Stimulated activated CD4-positive, alpha-beta T cell treated with anti-CD3 and anti-CD28 coated beads, TNF-alpha, amount 100 ng/mL, for 24 hours (primary cell): ENCODE measurements around the gene PPM1B.
"Not testable (repeated sequence)": the region's sequence is repeated elsewhere in the genome, so short reads cannot be mapped to it uniquely, and the experiment has no call there.

ENCODE experiments used
- DNase-seq, 3 experiments: peaks; one replicate each; pipeline ENCODE4 v3.0.0-alpha.2; 2020; ENCODE audit warnings: low read depth in 3 of 3

Gene PPM1B

DNA sequence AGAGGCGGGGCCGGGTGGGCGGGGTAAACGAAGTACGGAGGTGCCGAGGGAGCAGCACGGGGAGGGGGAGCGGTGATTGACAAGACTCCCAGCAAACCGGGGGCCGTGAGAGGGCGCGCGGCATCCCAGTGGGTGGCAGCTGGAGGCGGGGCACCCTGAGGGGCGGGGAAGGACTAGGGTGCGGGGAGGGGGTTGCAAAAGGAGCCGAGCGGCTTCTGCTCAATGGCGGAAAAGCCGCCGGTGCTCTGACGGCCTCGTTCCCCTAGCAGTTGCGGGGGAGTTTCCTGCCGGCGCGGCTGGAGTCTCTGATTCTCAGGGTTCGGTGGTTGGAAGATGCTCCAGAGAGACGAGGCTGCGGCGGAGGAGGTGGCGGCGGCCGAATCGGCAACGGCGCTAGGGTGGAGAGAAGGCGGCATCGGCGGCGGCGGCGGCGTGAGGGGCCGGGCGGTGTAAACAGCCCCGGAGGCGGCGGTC lies at the start of gene PPM1B:
Gene PPM1B, plus strand, starts transcription at position 195 of the 474 bp plus-strand sequence. CDS start 32,325 bp downstream, outside the sequence.
- peak in 2 of 3 experiments; percentile 99 for DNase-seq

DNA sequence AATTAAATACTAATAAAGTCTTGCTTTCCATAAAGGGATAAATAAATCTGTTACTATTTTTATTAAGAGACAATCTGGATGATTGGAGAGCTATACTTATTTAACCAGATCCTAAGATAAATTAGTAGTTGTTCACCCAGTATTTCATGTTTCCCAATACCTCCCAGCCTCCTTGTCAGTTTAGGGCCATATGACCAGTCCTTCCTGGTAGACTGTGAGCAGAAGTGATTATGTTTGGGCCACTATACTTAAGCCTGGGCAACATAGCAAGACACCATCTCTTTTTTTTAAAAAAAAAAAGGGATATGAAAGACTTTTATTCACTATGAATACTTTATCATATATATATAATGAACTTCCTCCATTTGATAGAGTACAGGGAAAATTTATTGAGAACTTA lies 48.8 kb upstream of the PPM1B start:
- DNase-seq, result no peak

DNA sequence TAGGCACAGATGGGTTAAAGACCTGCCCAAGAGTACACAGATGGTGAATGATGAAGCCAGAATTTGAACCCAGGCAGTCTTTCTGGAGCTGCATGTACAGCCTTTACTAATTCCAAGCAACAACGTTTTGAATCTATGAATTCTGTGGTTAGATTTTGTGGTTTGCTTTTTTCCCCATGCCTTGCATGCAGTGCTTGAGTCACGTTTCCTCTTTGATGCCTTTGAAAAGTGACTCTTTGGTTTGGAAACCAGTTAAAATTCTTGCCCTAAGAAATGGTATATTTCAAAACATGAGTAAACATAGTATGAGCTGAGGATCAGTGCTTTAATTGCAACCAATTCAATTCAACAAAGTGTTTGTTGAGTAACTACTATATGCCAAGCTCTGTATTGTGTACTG lies 48.2 kb upstream of the PPM1B start:
- peak; percentile 6 to 18 (median 12) for DNase-seq

DNA sequence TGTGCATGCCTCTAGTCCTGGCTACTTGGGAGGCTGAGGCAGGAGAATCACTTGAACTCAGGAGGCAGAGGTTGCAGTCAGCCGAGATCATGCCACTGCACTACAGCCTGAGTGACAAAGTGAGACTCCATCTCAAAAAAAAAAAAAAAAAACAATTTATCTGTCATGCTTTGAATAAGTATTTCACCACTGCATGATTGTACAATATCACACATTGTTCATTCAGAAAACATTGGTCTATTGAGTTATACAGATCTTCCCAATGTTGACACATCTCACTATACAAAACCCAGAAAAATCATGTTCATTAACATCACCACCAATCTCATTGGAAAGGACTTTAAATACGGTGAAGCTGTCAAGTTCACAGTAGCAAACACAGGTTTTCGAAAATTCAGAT lies 46.8 kb upstream of the PPM1B start:
- no peak for DNase-seq

DNA sequence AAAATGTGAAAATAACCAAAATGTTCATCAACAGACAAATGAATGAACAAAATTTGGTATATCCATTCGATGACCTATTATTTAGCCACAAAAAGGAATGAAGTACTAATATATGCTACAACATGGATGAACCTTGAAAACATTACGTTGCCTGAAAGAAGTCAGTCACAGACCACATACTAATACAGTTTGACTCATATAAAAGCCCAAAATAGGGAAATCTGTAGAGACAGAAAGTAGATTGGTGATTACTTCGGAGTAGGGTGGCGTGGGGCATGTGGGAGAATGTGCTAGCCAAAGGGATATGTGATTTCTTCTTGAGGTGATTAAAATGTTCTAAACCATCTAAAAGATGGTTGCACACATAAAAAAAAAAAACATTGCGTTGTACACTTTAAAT lies 44.2 kb upstream of the PPM1B start:
- no peak for DNase-seq

DNA sequence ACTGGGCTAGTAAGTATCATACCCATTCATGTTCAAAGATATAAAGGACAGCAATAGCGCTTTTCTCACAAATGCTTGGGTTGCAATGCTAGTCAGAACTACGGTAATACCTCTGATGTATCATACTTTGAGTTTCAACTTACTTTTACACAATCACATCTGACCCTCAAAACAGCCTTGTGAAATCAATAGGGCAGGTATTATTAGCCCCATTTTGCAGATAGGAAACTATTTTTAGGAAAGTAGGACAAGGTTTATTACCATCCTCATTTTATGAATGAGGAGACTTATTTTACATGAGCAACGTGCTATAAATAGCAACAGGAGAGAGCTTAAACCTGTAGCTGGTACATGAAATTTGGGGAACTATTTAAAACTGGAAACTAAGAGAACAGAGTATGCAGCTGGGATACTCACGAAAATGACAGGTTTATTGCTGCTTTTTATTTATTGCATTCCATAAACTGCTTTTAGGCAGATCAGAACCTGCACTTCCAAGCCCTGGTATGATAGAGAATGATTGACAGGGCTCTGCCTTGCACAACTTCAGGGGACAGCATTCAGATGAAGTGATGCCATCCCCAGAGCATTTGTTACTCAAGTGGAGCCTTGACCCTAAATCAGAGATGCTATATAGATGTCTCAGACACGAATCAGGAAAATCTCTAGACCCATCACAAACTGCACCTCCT lies 42.4 kb upstream of the PPM1B start:
- no peak for DNase-seq

DNA sequence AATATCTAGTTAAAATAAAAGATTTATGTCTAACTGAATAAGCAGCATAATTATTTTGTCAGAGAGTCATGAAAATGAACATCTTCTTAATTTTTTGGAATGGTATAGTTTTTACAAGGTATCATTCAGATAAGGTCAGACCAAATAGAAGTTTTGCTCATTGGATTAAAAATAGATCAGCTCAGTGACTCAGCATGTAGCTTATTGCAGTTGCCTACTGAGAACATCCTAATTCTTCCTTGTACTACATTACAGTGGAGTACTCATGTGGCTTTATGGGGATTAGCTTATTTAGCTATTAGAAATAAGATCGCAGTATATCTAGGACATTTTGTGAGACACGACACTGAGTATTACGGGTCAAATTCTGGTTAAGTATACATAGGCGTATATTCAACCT lies 38.2 kb upstream of the PPM1B start:
- no peak for DNase-seq

DNA sequence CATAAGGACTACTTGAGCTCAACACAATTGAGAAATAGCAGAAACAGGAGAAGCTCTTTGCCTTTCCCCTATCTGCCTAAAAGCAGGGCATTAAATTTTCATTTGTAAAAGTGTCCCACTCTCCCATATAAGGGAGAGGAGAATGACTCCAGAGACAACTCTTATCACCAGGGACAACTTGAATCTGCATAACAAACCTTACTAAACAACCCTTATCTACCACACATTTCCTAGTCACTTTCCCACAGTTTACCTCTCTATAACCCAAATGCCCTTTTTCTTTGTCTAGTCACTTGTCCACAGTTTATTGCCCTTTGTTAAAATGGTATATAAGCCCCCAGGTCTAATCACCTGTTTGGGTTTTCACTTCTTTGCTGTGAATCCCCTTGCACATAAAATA lies 37.5 kb upstream of the PPM1B start:
- DNase-seq, result no peak

DNA sequence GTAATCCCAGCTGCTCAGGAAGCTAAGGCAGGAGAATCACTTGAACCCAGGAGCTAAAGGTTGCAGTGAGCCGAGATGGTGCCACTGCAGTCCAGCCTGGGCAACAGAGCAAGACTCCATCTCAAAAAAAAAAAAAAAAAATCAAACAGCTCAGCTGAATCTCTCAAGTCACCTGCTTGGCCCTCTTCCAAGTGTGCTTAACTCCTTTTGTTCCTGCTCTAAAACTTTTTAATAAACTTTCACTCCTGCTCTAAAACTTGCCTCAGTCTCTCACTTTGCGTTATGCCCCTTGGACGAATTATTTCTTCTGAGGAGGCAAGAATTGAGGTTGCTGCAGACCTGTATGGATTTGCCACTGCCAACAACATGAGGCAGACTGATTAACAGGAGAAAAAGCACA lies 35.1 kb upstream of the PPM1B start:
- DNase-seq, result not testable (repeated sequence)

DNA sequence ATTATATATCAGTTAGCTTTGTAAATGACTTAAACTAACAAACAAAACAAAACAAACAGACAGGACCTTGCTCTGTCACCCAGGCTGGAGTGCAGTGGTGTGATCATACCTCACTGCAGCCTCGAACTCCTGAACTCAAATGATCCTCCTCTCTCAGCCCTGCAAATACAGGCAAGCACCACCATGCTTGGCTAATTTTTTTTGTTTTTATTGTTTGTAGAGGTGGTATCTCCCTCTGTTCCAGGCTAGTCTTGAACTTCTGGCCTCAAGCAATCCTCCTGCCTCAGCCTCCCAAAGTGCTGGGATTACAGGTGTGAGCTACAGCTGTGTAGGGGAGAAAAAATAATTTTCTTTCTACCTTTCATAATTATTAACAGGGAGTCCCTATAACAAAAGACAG lies 33.8 kb upstream of the PPM1B start:
- DNase-seq, result no peak

DNA sequence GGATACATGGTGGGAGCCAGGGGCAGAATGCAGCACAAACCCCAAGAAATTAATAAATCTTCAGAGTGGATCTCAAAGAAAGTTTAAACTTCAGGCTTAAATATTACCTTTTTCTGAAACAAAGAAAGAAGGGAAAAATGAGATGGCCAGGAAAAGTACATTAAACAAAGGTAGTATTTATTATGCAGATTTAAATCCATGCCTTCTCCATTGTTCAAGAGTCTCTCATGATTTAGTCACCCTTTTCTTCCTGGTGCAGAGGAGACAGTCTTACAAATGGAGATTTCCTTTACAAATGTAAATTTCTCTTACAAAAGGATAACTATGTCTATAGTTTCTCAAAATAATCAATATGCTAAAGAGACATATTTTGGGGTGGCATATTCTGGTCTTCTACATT lies 33.4 kb upstream of the PPM1B start:
- no peak for DNase-seq

DNA sequence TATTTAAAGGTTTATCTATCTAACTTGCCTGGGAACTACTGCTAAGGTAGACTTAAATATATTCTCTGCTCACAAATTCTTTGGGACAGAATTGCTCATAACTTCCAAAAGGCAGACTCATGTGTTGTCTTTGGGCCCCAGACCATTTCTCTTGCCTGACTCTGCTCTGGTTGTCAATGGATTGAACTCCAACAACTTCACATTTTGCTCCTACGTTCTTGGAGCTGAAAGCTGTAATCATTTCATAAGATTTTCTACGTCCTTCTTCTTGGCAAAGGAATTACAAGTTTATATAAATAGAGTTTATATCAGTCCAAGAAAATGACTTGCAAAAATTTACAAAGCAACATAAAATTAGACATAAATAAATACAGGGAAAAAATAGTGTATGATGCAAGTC lies 32.9 kb upstream of the PPM1B start:
- DNase-seq, result no peak

DNA sequence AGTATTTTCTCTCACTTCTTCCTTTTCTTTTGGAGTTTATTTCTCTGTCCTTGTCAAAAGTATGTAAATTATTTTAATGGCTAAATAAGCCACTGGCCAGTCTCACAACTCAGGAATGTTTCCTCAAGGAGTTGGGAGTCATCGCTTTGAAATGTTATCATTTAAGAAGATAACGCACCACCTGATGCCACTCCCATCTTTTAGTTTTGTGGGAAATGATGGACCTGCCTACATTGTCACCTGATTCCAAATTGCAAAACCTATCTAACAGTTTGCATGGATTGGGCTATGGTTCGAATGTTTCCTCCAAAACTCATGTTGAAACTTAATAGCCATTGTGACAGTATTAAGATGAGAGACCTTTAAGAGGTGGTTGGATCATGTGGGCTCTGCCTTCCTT lies 32.4 kb upstream of the PPM1B start:
- DNase-seq, result no peak

DNA sequence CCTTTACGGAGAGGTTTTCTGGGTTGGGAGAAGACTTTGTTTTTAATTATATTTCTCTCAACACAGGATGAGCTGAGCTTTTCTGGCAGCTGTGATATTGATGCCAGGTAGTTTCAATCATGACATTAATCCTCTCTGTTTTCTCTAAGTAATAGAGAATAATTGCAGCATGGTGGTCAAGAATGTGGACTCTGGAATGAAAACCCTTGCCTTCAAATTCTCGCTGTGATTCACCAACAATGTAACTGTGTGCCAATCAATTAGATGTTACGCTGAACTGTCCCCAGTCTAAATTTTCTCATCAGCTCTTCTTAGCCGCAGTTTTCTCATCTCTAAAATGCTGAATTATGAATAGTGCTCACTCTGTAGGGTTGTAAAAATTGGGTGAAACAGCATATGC lies 31.6 kb upstream of the PPM1B start:
- no peak for DNase-seq

DNA sequence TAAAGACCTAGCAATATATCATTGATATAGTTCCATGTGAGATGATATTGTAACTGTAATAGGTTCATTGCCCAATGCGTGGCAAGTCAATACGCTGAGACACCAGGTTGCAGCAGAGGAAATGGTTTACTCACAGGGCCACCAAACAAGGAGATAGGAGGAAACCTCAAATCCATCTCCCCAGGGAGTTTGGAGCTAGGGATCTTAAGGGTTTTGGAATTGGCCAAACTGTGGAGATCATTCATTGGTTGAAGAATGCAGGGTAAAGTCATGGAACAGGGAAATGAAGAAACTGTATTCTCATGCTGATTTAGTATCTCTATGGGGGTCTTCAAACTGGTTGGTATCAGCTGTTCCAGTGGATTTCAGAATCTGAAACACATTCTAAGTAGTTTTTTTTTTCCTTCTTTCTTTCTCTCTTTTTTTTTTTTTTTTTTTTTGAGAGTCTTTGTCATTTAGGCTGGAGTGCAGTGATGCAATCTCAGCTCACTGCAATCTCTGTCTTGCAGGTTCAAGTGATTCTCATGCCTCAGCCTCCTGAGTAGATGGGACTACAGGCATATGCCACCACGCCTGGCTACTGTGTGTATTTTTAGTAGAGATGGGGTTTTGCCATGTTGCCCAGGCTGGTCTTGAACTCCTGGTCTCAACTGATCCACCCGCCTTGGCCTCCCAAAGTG lies 30.7 kb upstream of the PPM1B start:
- no peak for DNase-seq

DNA sequence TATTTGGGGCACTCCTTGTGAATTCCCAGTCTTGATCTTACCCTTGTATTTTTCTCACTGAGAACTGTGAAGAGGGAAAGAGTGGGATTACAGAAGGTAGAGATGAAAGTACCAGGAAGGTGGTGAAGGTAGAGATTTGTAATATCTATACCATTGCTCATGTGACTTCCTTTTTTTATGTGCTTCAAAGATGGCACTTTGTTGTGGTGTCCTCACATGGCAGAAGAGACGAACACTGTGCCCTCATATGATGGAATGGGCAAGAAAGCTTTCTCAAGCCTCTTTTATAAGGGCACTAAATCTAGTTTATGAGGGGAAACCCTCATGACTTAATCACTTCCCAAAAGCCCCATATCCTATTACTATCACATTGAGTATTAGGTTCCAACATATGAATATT lies 28.9 kb upstream of the PPM1B start:
- no peak for DNase-seq

DNA sequence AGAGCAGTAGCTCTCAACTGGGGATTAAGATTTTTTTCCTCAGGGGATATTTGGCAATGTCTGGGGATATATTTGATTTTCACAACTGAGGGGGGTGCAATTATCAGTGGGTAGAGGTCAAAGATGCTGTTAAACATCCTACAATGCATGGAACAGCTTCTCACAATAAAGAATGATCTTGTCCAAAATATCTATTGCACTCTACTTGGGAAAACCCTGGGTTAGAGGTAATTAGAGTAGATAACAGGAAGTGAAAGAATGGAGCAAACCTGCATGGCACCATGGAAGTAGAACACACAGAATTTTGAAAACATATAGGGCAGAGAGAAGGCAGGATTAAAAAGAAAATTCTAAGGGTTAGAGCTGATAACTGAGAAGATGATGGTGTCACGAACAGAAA lies 26.4 kb upstream of the PPM1B start:
- no peak for DNase-seq

DNA sequence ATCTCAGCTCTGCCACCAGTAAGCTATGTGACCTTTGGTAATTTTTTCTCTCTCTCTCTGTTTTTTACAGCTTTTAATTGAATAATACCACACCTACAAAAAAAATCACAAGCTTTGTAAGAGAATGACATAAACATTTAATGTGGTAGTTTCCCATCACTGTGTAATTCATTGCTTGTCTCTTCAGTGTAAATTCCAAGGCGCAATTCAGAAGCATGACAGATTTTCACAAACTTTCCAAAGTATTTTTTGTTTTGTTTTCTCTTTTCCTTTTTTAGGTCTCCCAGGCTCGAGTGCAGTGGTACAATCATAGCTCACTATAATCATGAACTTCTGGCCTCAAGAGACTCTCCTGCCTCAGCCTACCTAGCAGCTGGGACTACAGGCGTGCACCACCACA lies 25.0 kb upstream of the PPM1B start:
- no peak for DNase-seq

DNA sequence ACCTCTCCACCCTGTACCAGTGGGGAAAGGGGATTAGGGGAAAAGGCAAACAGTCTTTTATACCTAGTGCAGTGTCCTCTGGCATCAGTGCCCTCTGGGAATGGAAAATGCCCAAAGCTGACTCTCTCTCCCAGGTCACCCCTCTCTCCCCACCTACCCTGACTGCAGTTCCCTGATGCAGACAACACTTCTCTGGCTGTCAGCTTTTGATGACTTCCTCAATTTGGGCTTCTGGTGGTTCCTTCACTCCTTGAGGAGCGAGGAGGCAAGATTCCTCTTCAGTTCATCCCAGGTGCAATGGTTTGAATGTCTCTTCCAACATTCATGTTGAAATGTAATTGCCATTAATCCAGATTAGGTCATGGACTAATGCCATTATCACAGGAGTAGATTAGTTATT lies 19.7 kb upstream of the PPM1B start:
- no peak for DNase-seq

DNA sequence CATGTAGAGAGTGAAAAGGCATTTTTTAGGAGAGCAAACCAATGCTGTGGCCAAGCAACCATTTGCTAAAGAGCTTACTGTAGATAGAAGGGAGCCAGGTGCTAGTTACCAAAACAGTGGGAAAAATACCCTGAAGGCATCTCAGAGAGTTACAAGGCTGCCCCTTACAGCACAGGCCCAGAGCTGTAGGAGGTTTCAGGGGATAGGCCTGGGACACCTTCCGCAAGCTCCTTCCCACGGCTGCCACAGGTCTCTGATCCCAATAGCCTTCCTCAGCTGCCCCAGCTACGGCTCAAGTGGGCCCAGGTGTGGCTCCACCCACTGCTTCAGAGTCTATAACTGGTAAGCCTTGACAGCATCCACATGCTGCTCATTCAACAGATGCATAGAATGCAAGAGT lies 18.2 kb upstream of the PPM1B start:
- no peak for DNase-seq

DNA sequence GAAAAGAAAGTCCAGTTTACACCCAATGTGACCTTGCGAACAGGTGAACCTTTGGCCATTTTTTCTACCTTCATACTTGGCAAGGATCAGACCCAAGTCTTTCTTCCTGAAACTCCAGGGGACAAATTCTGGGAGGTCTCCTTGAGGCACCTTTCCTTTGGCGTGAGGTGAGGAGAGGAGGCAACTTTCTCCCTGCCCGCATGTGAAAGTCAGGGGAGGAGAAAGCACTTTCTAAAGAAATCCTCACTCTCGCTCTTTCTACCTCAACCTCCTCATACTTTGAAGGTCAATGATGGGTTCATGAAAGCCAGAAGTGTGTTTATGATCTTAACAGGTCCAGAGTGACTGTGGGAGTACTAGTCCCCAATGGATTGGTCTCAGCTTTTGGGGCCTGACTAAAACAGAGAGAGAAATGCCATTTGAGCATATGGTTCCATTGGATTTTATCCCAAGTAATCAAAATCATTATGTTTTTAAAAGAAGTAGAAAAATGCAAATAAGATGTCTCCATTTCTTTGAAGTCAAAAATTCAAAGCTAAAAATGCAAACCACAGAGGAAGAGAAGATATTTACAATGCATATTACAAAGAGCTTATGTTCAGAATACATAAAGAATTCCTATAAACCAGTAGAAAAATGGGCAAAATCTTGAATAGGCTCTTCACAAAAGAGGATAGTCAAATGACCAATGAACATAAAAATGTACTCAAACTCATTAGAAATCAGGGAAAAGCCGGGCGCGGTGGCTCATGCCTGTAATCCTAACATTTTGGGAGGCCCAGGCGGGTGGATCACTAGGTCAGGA lies 15.6 kb upstream of the PPM1B start:
- DNase-seq, result no peak

DNA sequence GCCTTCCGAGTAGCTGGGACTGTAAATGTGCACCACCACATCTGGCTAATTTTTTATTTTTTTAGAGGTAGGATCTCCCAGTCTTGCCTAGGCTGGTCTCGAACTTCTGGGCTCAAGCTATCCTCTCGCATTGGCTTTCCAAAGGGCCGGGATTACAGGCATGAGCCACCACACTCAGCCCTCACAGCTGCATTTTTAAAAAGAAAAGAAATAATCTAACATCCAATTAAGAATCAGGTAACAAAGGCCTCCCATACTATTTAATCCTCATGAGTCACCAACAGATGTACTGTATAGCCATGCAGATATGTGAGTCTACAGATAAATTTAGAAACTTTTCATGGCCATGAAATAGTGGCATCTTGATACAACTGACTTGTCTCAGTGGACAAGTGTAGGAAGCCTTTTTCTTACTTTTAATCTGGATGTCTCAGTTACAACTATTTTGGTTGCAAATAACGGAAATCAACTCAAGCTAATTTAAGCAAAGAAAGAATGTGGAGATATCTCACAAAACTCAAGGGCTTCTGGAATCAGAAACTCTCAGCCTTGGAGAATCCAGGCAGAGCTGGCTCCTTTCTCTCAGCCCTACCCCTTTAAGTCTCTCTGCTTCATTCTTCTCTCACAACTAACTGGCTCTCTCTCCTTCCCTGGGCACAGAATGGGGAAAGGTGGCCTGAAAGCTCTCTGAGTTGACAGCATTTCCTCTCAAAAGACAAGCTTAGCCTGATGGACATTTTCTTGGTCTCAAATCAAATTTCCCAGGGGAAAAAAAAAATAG lies 12.8 kb upstream of the PPM1B start:
- no peak for DNase-seq
